ENCODE data around the gene RALGAPA2. TPM values are rescaled to one million over a fixed set of nuclear protein-coding genes. Genes with fewer than 3 reads are reported as not detected.

RALGAPA2 gene
- total and polyA plus RNA-seq, 2 donors (not counting 3 experiments of a cell fraction or from before 2014, with no cell fraction given), result 10.0 to 46.8 TPM

GRCh38 chr20:20547221-20547875 lies 165.1 kb downstream of the RALGAPA2 start:
- ChIA-PET POLR2A (no interaction called here), CTCF (interaction anchor here (1.6 kb wide), 1 partner anchor 12 kb away, joined by 5 read pairs; no protein-coding TSS in a partner anchor)
- Histone ChIP-seq H3K4me1 (ENCODE audit: control insufficient read depth, extremely low read depth, insufficient read depth, low read length) (no peaks in the 10 kb centered on the region), H3K4me3 (replicated peaks in 1 of 3; ENCODE audit: insufficient read depth in 1 of 3, low read depth in 1 of 3, low read length in 3 of 3) (no peak overlapping the region), H3K27ac (ENCODE audit: insufficient read depth, low read depth, low read length) (no peak overlapping the region), H3K9me1 (replicated peaks; ENCODE audit: control insufficient read depth, extremely low read depth, insufficient read depth, low read length) (no peaks in the 10 kb centered on the region), H3K4me2 (ENCODE audit: insufficient read depth, low read length) (no peak overlapping the region), H3K36me3 (ENCODE audit: control insufficient read depth in 2 of 2, extremely low read depth in 1 of 2, insufficient read depth in 2 of 2, low read length in 2 of 2) (peaks cover 2 to 11% of the 10 kb centered on the region in 2 experiments), H3K27me3 (ENCODE audit: control insufficient read depth in 2 of 2, insufficient read depth in 2 of 2, low read length in 2 of 2) (no peaks in the 10 kb centered on the region), H3K9me3 (replicated peaks; ENCODE audit: control insufficient read depth, insufficient read depth, low read length) (no peaks in the 10 kb centered on the region), H2AFZ (ENCODE audit: low read depth, low read length) (no peak overlapping the region), H3K79me2 (ENCODE audit: control insufficient read depth, insufficient read depth, low read length) (no peaks in the 10 kb centered on the region), H4K20me1 (replicated peaks; ENCODE audit: control insufficient read depth, extremely low read depth, insufficient read depth, low read length) (no peaks in the 10 kb centered on the region), H3K9ac (replicated peaks; ENCODE audit: extremely low read depth, insufficient read depth, low read length) (no peak overlapping the region)
- no TSS peak for BruUV-seq (replicated peaks)
- dilution Hi-C loops (cut with MboI; ENCODE audit: extremely low pct_ligation_motif_present, low sequenced_read_pairs) (no loop called here), intact Hi-C loops (cut with micrococcal nuclease) (no loop called here)
- FAIRE-seq (no peak), DNase-seq (ENCODE audit: low read depth, low spot score) (no peak)
- TF ChIP-seq POLR2AphosphoS5 (IDR thresholded peaks at IDR 0.05; ENCODE audit: insufficient read depth, low read depth, low read length) (no peak), FOS (IDR thresholded peaks at IDR 0.05; ENCODE audit: borderline replicate concordance, insufficient read depth, low read length) (no peak), MYC (IDR thresholded peaks at IDR 0.05; ENCODE audit: low read depth, low read length) (no peak), GATA2 (IDR thresholded peaks at IDR 0.05; ENCODE audit: insufficient read depth, insufficient read length, low read depth, low read length) (no peak), JUN (IDR thresholded peaks at IDR 0.05; ENCODE audit: borderline replicate concordance, insufficient read depth, insufficient read length, low read depth) (no peak), MAX (IDR thresholded peaks at IDR 0.05; ENCODE audit: insufficient read depth, insufficient read length) (no peak), POLR2A (IDR thresholded peaks at IDR 0.05; ENCODE audit: low read depth, low read length) (no peak), EZH2 (IDR thresholded peaks at IDR 0.05; ENCODE audit: borderline replicate concordance, low read depth, low read length, severe bottlenecking) (no peak), CTCF (IDR thresholded peaks at IDR 0.05; ENCODE audit: extremely low read depth in 1 of 2, insufficient read depth in 1 of 2, low read depth in 1 of 2, low read length in 2 of 2) (no peak)

All from endothelial cell of umbilical vein (primary cell).